Tibial nerve (tissue), 4 donors: ENCODE measurements around the gene ANKRD9.

Experiments
- CTCF ChIP-seq, 5 experiments: fragments of 200-600 bp in 3 of 5; fragments of 450-650 bp in 2 of 5; sonication (generic) in 3 of 5; IDR thresholded peaks; one replicate each; pipeline ENCODE4 v1.5.1; 2016 to 2019; ENCODE audit warnings: antibody characterized with exemption in 5 of 5, mild to moderate bottlenecking in 3 of 5, moderate library complexity in 2 of 5
- EP300 ChIP-seq, 2 donors: sonication (generic); formaldehyde crosslinking; IDR thresholded peaks; one replicate each; pipeline ENCODE4 v1.6.1; 2017; ENCODE audit warnings: antibody characterized with exemption in 2 of 2, mild to moderate bottlenecking in 1 of 2
- POLR2A ChIP-seq, 2 donors: fragments of 450-650 bp; IDR thresholded peaks; one replicate each; pipeline ENCODE4 v1.6.1; 2017; ENCODE audit warnings: antibody characterized with exemption in 2 of 2, mild to moderate bottlenecking in 2 of 2, moderate library complexity in 2 of 2

GRCh38 chr14:102462391-102462790, 47.2 kb downstream of the ANKRD9 start:
- no peak for TF ChIP-seq POLR2A (IDR thresholded peaks at IDR 0.05)
- no peak for TF ChIP-seq EP300 (IDR thresholded peaks at IDR 0.05)
- no peak for TF ChIP-seq CTCF (IDR thresholded peaks at IDR 0.05)
